Central memory CD8-positive, alpha-beta T cell (primary cell): ENCODE measurements around the gene LELP1.
"Not testable (repeated sequence)": the region's sequence is repeated elsewhere in the genome, so short reads cannot be mapped to it uniquely, and the experiment has no call there.

Source experiments
- ATAC-seq: fragments of 150-1000 bp; cut with Tn5 transposase; replicated peaks from 2 replicates; pipeline ENCODE4 v1.10.0; 2022; ENCODE audit warnings: mild to moderate bottlenecking, moderate FRiP score, moderate number of reproducible peaks; ENCODE audit not compliant: poor library complexity, severe bottlenecking; ENCODE audit errors: extremely low read depth
- DNase-seq, 2 donors: peaks; one replicate each; pipeline ENCODE4 v3.0.0; 2021; ENCODE audit warnings: low spot score in 2 of 2
- H3K27ac Mint-ChIP-seq: one replicate; pipeline ENCODE4 v1.8.0; 2022; ENCODE audit warnings: low read depth, mild to moderate bottlenecking, moderate library complexity, mixed read lengths
- H3K27me3 Mint-ChIP-seq: one replicate; pipeline ENCODE4 v1.8.0; 2022; ENCODE audit warnings: mixed read lengths
- H3K36me3 Mint-ChIP-seq: one replicate; pipeline ENCODE4 v1.8.0; 2022; ENCODE audit warnings: mild to moderate bottlenecking, moderate library complexity, mixed read lengths; ENCODE audit not compliant: insufficient read depth
- H3K4me1 Mint-ChIP-seq: one replicate; pipeline ENCODE4 v1.8.0; 2022; ENCODE audit warnings: mixed read lengths
- H3K4me3 Mint-ChIP-seq: one replicate; pipeline ENCODE4 v1.8.0; 2022; ENCODE audit warnings: mild to moderate bottlenecking, moderate library complexity, mixed read lengths
- H3K9me3 Mint-ChIP-seq: one replicate; pipeline ENCODE4 v1.8.0; 2022; ENCODE audit warnings: mixed read lengths

Gene LELP1

DNA sequence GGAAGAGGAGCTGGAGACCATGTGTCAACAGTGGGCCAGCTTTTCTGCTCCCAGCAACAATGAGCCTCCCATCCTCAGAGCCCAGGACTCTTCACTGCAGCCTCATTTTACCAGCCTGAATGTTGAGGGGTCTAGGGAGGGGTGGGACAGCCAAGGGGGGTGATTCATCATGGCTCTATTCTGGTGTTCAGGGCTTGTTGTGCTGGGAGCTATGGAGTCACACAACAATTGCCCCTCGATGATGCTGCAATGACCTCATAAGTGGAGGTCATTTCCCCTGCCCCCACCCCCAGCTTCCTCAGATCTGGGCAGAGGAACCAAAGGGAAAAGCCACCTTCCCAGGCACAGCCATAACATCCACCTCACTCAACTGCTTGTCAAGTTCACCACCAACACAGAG, at the start of gene LELP1:
Gene LELP1, plus strand, starts transcription at position 301 of the 400 bp plus-strand sequence. CDS start 1,278 bp downstream, outside the sequence.
- H3K27me3 Mint-ChIP-seq, result peaks cover 72% of the 10 kb centered on the region

GRCh38 chr1:153155541-153155940, 47.7 kb upstream of the LELP1 start:
- ATAC-seq (no peak), DNase-seq (no peak)
- peaks cover 57% of the 10 kb centered on the region for H3K27me3 Mint-ChIP-seq
- no peak overlapping the region for H3K4me3 Mint-ChIP-seq
- H3K36me3 Mint-ChIP-seq, result peaks cover 1% of the 10 kb centered on the region
- H3K27ac Mint-ChIP-seq, result no peak overlapping the region
- no peaks in the 10 kb centered on the region for H3K4me1 Mint-ChIP-seq
- H3K9me3 Mint-ChIP-seq, result peaks cover 7% of the 10 kb centered on the region

More for the DNA sequence above, at the start of gene LELP1:
- H3K36me3 Mint-ChIP-seq, result no peaks in the 10 kb centered on the region
- H3K27ac Mint-ChIP-seq, result no peak within 1 kb of the TSS
- DNase-seq (no peak), ATAC-seq (no peak)
- H3K4me3 Mint-ChIP-seq, result no peak within 1 kb of the TSS
- H3K4me1 Mint-ChIP-seq, result no peaks in the 10 kb centered on the region
- H3K9me3 Mint-ChIP-seq, result no peaks in the 10 kb centered on the region

- Mint-ChIP-seq H3K27me3 (peaks cover 86% of the 10 kb centered on the region), H3K36me3 (no peaks in the 10 kb centered on the region), H3K4me3 (no peak overlapping the region), H3K27ac (no peak overlapping the region), H3K4me1 (no peaks in the 10 kb centered on the region), H3K9me3 (no peaks in the 10 kb centered on the region)
- DNase-seq (no peak), ATAC-seq (no peak)
Observed at GRCh38 chr1:153168686-153169085, 34.5 kb upstream of the LELP1 start.

GRCh38 chr1:153174624-153175023, 28.6 kb upstream of the LELP1 start:
- Mint-ChIP-seq H3K36me3 (no peaks in the 10 kb centered on the region), H3K4me1 (no peaks in the 10 kb centered on the region), H3K27ac (no peak overlapping the region), H3K27me3 (peaks cover 32% of the 10 kb centered on the region), H3K4me3 (no peak overlapping the region), H3K9me3 (no peaks in the 10 kb centered on the region)
- DNase-seq (no peak), ATAC-seq (no peak)

DNA sequence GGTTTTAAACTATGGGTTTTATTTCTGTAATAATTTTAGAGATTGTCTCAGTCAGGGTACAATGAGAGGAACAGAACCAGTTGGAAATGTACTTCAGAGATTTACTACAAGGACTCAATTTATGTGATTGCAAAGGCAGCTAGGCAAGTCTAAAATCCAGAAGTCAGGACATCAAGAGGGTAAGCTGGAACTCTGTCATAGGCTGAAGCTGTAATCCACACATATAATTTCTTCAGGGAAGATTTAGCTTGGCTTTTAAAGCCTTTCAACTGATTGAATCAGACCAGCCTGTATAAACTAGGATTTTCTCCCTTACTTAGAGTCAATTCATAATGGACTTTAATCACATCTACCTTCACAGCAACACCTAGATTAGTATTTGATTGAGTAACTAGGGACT, 24.3 kb upstream of the LELP1 start:
- no peak overlapping the region for H3K4me3 Mint-ChIP-seq
- ATAC-seq (no peak), DNase-seq (no peak)
- peaks cover 14% of the 10 kb centered on the region for H3K27me3 Mint-ChIP-seq
- H3K9me3 Mint-ChIP-seq, result no peaks in the 10 kb centered on the region
- no peaks in the 10 kb centered on the region for H3K36me3 Mint-ChIP-seq
- no peaks in the 10 kb centered on the region for H3K4me1 Mint-ChIP-seq
- H3K27ac Mint-ChIP-seq, result no peak overlapping the region

DNA sequence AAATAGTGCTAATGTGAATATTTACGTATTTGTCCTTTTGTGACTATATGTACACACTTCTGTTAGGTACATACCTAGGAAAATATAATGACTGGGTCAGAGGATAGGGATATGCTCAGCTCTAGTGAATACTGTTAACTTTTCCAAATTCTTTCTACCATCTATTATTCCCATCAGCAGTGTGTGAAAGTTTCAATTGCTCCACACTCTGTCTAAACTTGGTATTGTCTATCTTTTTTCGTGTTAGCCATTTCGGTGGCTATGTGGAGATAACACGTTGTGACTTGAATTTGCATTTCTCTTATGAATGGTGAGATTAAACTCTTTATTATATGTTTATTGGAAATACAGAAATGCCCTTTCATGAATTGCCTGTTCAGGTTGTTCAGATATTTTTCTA, 22.7 kb upstream of the LELP1 start:
- H3K36me3 Mint-ChIP-seq, result no peaks in the 10 kb centered on the region
- no peak for ATAC-seq
- peaks cover 22% of the 10 kb centered on the region for H3K27me3 Mint-ChIP-seq
- H3K4me1 Mint-ChIP-seq, result no peaks in the 10 kb centered on the region
- no peak overlapping the region for H3K4me3 Mint-ChIP-seq
- H3K9me3 Mint-ChIP-seq, result peaks cover 3% of the 10 kb centered on the region
- DNase-seq, result no peak
- H3K27ac Mint-ChIP-seq, result no peak overlapping the region

GRCh38 chr1:153188301-153188700, 14.9 kb upstream of the LELP1 start:
- not testable (repeated sequence) for H3K27ac Mint-ChIP-seq, H3K4me1 Mint-ChIP-seq, H3K9me3 Mint-ChIP-seq, DNase-seq, H3K36me3 Mint-ChIP-seq, H3K4me3 Mint-ChIP-seq, ATAC-seq
- H3K27me3 Mint-ChIP-seq, result peaks cover 81% of the 10 kb centered on the region

GRCh38 chr1:153190373-153190772, 12.9 kb upstream of the LELP1 start:
- no peak for ATAC-seq
- no peaks in the 10 kb centered on the region for H3K4me1 Mint-ChIP-seq
- peaks cover 95% of the 10 kb centered on the region for H3K27me3 Mint-ChIP-seq

GRCh38 chr1:153192697-153193096, 10.5 kb upstream of the LELP1 start:
- H3K4me1 Mint-ChIP-seq, result no peaks in the 10 kb centered on the region
- no peaks in the 10 kb centered on the region for H3K9me3 Mint-ChIP-seq
- peaks cover 2% of the 10 kb centered on the region for H3K36me3 Mint-ChIP-seq
- peaks cover 95% of the 10 kb centered on the region for H3K27me3 Mint-ChIP-seq
- DNase-seq (no peak), ATAC-seq (no peak)
- no peak overlapping the region for H3K4me3 Mint-ChIP-seq
- H3K27ac Mint-ChIP-seq, result no peak overlapping the region

More at GRCh38 chr1:153190373-153190772, 12.9 kb upstream of the LELP1 start:
- Mint-ChIP-seq H3K4me3 (no peak overlapping the region), H3K9me3 (peaks cover 5% of the 10 kb centered on the region), H3K27ac (no peak overlapping the region), H3K36me3 (peaks cover 2% of the 10 kb centered on the region)
- no peak for DNase-seq

DNA sequence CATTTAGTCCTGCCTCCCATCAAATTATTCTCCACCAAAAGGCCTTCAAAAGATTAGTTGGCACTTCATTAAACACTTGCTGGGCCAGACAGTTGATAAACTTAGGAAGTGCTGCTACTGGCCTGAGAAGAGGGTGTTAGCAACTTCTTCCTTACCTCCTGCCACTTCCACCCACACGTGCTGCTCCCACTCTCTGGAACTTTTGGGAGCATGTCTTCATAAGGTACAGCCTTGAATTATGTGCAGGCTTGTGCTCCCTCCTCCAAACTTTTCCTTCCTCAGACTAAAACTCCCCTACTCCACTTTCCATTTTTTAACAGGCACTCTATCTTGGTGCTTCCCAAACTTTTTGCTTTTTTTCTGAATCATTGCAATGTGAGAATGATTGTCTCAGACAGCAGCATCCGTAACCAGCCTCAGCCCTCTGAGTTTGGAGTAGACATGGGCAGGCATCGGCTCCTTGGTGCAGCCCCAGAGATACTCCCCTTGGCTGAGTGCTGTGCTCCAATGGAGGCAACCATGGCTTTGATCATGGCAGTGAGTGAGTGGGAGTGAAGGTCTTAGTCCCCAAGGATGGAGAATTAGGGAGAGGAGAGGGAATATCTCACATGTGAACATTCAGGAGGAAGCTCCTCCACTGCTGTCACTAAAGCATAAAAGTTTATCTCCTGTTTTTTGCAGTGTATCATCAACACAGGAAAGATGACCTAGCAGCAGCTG, 8.7 kb upstream of the LELP1 start:
- Mint-ChIP-seq H3K4me1 (no peaks in the 10 kb centered on the region), H3K27ac (no peak overlapping the region), H3K4me3 (no peak overlapping the region), H3K27me3 (peaks cover 96% of the 10 kb centered on the region), H3K9me3 (no peaks in the 10 kb centered on the region), H3K36me3 (peaks cover 2% of the 10 kb centered on the region)
- no peak for ATAC-seq
- DNase-seq, result no peak

GRCh38 chr1:153195216-153195615, 8.0 kb upstream of the LELP1 start:
- Mint-ChIP-seq H3K4me3 (no peak overlapping the region), H3K36me3 (peaks cover 2% of the 10 kb centered on the region), H3K4me1 (no peaks in the 10 kb centered on the region), H3K27ac (no peak overlapping the region), H3K27me3 (peaks cover 96% of the 10 kb centered on the region), H3K9me3 (no peaks in the 10 kb centered on the region)
- ATAC-seq (no peak), DNase-seq (no peak)

DNA sequence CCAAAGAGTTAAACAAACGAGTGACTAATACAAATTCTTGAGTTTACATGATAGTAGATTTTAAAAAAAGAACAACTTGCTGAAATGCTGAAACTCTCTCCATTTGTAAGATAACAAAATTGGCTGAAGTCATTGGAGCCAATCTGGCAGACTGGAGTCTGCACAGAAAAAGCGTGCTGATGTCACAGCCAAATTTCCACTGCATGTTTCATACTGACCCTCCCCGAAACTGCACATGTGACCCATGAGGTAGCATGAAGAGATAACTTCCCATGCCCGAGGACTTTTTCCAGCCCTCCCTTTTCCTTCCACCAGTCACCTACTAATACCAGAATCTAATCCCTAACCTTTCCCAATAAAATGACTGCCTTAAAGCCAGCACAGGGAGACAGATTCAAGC, 1.2 kb upstream of the LELP1 start:
- Mint-ChIP-seq H3K27me3 (peaks cover 74% of the 10 kb centered on the region), H3K9me3 (no peaks in the 10 kb centered on the region), H3K36me3 (no peaks in the 10 kb centered on the region), H3K4me1 (no peaks in the 10 kb centered on the region), H3K4me3 (no peak overlapping the region), H3K27ac (no peak overlapping the region)
- DNase-seq (no peak), ATAC-seq (no peak)

- Mint-ChIP-seq H3K4me3 (no peak overlapping the region), H3K36me3 (no peaks in the 10 kb centered on the region), H3K9me3 (no peaks in the 10 kb centered on the region), H3K27ac (no peak overlapping the region), H3K27me3 (peaks cover 51% of the 10 kb centered on the region), H3K4me1 (no peaks in the 10 kb centered on the region)
- ATAC-seq (no peak), DNase-seq (no peak)
Observed at GRCh38 chr1:153206631-153207030, 3.4 kb downstream of the LELP1 start.
